AG08395 (cell line): ENCODE data around the gene CD300H.
"Not testable (repeated sequence)": the region's sequence is repeated elsewhere in the genome, so short reads cannot be mapped to it uniquely, and the experiment has no call there.

Experiments
- DNase-seq: peaks from one replicate; pipeline ENCODE4 v3.0.0; 2012; ENCODE audit warnings: mixed read lengths, low spot score

Gene CD300H

GRCh38 chr17:74526681-74527080 is 40.6 kb downstream of the CD300H start:
- DNase-seq = no peak

GRCh38 chr17:74525781-74526288 is 41.5 kb downstream of the CD300H start:
- no peak for DNase-seq

- no peak for DNase-seq
These were observed 41.9 kb downstream of the CD300H start for GRCh38 chr17:74525465-74525725.

DNA sequence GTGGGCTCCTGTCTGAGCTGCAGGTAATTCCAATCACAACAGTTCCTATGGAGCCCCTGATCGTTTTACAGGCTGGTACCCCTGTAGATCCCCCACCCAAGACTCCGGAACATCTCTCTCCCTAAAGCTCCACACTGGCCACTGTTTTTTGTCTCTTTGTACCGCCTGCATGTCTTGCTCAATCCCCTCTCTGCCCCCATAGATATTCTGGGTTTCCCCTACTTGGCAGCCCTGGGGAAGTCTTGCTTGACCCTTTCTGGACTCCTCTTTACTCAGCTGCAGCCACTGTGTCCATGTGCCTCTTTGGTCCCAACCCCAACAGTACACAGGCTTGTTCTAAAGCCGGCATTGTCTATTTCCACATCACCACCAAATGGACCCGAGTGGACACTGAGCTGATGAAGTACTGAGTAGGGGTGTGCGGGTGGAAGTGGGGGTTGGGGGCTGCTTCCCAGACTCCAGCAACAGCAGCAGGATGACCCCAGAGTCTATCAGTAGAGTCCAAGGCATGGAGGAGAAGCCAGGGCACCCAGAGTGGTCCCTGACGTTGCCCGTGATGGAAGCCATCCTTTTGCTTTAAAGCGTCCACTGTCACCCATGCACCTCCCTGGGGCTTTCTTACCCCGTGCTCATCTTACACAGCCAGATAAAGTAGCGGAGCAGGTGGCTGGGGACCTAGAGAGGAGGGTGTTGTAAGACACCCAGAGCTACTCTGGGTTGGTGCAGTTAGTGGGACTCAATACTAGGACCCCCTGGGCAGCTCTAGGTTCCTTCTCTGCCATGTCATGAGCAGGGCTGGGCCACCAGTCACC is 42.5 kb downstream of the CD300H start:
- DNase-seq = no peak

DNA sequence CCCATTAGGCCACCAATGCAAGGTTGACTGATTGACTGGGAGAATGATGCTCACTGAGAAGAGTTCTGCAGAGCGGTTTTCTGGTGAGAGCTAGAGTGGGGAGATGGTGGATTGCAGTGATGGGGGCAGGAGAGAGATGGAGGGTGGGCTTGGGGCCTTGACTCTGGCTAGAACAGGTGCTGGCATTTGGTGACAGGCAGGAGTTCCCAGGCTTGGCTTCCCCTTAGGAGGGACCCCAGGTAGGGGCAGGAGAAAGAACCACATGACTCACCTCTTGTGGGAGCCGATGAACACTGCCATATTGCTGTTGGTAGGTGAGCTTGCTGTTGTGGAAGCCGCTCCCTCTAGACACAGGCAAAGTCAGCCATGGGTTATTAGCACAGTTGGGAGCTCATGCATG is 44.0 kb downstream of the CD300H start:
- no peak for DNase-seq

DNA sequence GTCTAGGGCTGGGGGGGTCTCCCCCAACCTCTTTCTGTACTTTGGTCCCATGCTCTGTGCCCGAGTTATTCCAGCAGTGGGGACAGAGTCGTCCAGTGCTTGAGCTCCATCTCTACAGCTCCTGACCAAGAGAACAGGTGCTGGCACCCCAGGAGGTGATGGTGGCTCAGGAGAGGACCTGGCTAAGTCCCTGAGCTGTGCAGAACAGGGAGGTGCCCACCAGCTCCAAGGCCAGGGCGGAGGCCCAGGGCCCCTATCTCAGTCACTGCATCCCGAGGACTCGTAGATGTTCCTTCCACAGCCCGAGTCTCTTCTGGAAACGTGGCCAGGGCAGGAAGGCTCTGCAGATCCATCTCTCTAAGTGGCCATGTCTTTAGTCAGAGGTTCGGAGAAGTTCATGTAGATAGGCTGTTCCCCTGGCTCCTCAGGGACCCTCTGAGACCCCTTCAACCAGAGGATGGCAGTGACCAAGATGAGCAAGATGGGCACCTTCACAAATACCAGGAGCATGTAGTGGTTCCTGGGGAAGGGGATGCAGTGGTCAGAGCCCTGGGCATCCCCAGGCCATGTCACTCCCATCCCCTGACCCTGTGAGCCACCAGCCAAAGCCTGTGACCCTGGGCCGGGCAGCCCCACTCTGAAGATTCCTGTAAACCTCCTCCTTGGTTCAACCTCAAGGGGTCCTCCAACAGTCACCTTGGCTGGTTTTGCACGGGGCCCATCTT is 44.8 kb downstream of the CD300H start:
- DNase-seq = no peak

GRCh38 chr17:74521701-74522201 is 45.6 kb downstream of the CD300H start:
- DNase-seq = no peak

- DNase-seq = no peak
These were observed 46.4 kb downstream of the CD300H start for GRCh38 chr17:74520790-74521480.

DNA sequence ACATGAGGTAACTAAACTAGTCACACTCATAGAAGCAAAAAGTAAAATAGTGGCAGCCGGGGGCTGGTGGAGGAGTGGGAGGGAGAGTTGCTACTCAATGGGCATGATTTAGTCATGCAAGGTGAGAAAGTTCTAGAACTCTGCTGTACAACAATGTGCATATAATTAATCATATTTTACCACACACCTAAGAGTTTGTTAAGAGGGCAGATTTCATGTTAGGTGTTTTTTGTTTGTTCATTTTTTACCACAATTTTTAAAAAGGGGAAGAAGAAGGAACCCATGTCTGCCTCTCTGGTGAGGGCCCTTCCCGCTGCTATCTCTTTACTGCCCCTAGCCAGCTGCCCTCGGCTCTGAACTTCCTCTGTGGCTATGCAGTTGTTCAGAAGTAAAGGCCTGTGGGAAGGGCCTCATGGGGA is 47.3 kb downstream of the CD300H start:
- DNase-seq = no peak

GRCh38 chr17:74518413-74518981 is 48.8 kb downstream of the CD300H start:
- not testable (repeated sequence) for DNase-seq

DNA sequence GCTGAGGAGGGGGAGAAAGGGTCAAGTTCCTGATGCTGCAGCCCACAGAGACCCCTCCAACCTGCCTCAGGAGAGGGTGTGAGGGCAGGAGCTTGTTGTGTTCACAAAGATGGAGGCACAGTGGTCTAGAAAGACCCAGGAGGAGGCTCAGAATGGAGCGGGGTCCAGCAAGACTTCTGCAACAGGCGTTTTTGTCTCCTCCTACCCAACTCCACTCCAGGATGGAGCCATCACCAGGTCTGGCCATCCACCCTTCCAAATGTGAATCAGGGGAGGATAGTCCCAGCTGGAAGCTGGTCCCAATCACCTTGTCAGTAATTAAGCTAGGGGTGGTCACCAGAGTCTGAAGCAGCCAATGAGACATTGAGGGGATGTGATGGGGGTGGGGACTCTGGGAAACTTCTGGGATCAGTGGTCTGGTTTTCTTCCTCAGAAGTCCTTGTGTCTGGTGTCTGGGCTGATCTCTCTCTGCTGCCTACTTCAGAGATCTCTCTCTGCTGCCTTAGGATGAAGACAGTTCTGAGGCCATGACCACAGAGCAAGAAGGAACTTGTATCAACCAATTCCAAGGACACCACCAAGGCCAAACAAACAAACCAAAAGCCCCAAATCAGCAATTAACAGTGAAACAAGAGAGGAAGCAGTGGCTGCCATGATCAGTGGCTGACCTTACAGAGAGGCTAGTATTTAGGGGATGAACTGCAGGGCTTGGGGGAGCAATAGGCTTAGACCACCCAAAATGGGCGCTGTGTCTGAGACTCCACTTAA is 50.6 kb downstream of the CD300H start:
- no peak for DNase-seq

DNA sequence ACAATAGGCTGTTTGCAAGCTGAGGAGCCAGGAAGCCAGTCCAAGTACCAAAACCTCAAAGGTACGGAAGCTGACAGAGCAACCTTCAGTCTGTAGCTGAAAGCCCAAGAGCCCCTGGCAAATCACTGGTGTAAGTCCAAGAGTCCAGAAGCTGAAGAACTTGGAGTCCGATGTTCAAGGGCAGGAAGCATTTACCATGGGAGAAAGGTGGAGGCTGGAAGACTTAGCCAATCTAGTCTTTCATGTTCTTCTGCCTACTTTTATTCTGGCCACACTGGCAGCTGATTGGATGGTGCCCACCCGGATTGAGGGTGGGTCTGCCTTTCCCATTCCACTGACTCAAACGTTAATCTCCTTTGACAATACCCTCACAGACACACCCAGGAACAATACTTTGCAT is 51.4 kb downstream of the CD300H start:
- DNase-seq = no peak

GRCh38 chr17:74514632-74515334 is 52.5 kb downstream of the CD300H start:
- no peak for DNase-seq

GRCh38 chr17:74513987-74514631 is 53.2 kb downstream of the CD300H start:
- DNase-seq = peak; percentile 24

- peak; percentile 61 for DNase-seq
These were observed 54.7 kb downstream of the CD300H start for GRCh38 chr17:74512624-74513091.

DNA sequence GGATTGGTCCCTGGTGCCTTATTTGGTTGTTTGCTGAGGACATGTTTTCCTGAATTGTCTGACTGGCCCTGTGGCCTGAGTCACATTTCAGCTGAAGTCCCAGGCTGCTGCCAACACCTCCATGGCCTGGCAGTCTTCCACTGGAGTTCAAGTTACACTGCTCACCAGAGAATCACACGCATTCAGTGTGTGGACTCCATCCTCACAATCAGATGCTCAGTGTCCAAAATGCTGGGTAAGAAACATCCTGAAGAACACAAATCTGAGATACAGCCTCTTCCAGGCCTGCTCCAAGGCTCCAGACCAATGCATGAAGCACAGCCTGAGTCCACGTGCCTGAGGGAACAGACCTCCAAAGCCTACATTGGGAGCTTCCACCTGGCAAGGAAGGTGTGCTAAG is 55.3 kb downstream of the CD300H start:
- peak; percentile 76 for DNase-seq
